WTC11 (cell line): ENCODE results near the gene CASKIN1. TPM values are rescaled to one million over a fixed set of nuclear protein-coding genes. Genes with fewer than 3 reads are reported as not detected.
A peak's percentile ranks its signal among the peaks of the same experiment; 100 is the strongest.

Experiments used
- JAZF1 ChIP-seq: fragments of 250-450 bp; sonication (Bioruptor Pico); IDR thresholded peaks from 2 replicates; pipeline ENCODE4 v1.9.0; 2021; ENCODE audit warnings: moderate library complexity, mild to moderate bottlenecking, inconsistent platforms
- JUN ChIP-seq: sonication (generic); formaldehyde crosslinking; IDR thresholded peaks from 2 replicates; pipeline ENCODE4 v1.8.0; 2023; ENCODE audit warnings: mild to moderate bottlenecking, missing genetic modification reagents
- KAT7 ChIP-seq: sonication (generic); formaldehyde crosslinking; IDR thresholded peaks from 2 replicates; pipeline ENCODE4 v1.8.1; 2023; ENCODE audit warnings: missing genetic modification reagents, mild to moderate bottlenecking, borderline replicate concordance
- NR3C1 ChIP-seq: sonication (generic); formaldehyde crosslinking; conservative IDR thresholded peaks from 2 replicates; pipeline ENCODE4 v1.8.1; 2023; ENCODE audit warnings: low read depth, mild to moderate bottlenecking, missing genetic modification reagents
- RELA ChIP-seq: sonication (generic); formaldehyde crosslinking; IDR thresholded peaks from 2 replicates; pipeline ENCODE4 v1.8.1; 2022; ENCODE audit warnings: missing genetic modification reagents, mild to moderate bottlenecking, borderline replicate concordance
- SMAD3 ChIP-seq: sonication (generic); formaldehyde crosslinking; IDR thresholded peaks from 2 replicates; pipeline ENCODE4 v1.8.0; 2022; ENCODE audit warnings: missing genetic modification reagents, mild to moderate bottlenecking, borderline replicate concordance
- TEAD4 ChIP-seq: sonication (generic); formaldehyde crosslinking; IDR thresholded peaks from 2 replicates; pipeline ENCODE4 v1.8.0; 2022; ENCODE audit warnings: mild to moderate bottlenecking, missing genetic modification reagents
- ZNF317 ChIP-seq: sonication (generic); formaldehyde crosslinking; IDR thresholded peaks from 2 replicates; pipeline ENCODE4 v1.8.1; 2023; ENCODE audit warnings: low read depth, mild to moderate bottlenecking, moderate library complexity, missing genetic modification reagents, borderline replicate concordance
- total RNA-seq: library from RNA; stranded (reverse); gene quantifications from 3 replicates; pipeline ENCODE4 v1.2.3, GENCODE V29; 2021
- TF ChIP-seq, protein P1 (sequence below): fragments of 250-450 bp; sonication (Bioruptor Pico); IDR thresholded peaks from 2 replicates; pipeline ENCODE4 v1.9.0; 2021; ENCODE audit warnings: mild to moderate bottlenecking
- TF ChIP-seq, protein P2 (sequence below): sonication (generic); formaldehyde crosslinking; IDR thresholded peaks from 2 replicates; pipeline ENCODE4 v1.8.1; 2023; ENCODE audit warnings: mild to moderate bottlenecking, missing genetic modification reagents, borderline replicate concordance
- TF ChIP-seq, protein P3 (sequence below): sonication (generic); formaldehyde crosslinking; IDR thresholded peaks from 2 replicates; pipeline ENCODE4 v1.8.0; 2022; ENCODE audit warnings: missing genetic modification reagents
- TF ChIP-seq, protein P4 (sequence below): sonication (generic); formaldehyde crosslinking; IDR thresholded peaks from 2 replicates; pipeline ENCODE4 v1.8.1; 2023; ENCODE audit warnings: mild to moderate bottlenecking, missing genetic modification reagents
- TF ChIP-seq, protein P5 (sequence below): sonication (generic); formaldehyde crosslinking; IDR thresholded peaks from 2 replicates; pipeline ENCODE4 v1.8.0; 2022; ENCODE audit warnings: mild to moderate bottlenecking, missing genetic modification reagents
- TF ChIP-seq, protein P6 (sequence below): fragments of 250-450 bp; sonication (Bioruptor Pico); IDR thresholded peaks from 2 replicates; pipeline ENCODE4 v1.9.0; 2021; ENCODE audit warnings: moderate library complexity, mild to moderate bottlenecking, inconsistent platforms, borderline replicate concordance
- TF ChIP-seq, protein P7 (sequence below): sonication (generic); formaldehyde crosslinking; IDR thresholded peaks from 2 replicates; pipeline ENCODE4 v1.8.0; 2022; ENCODE audit warnings: mild to moderate bottlenecking, missing genetic modification reagents
- TF ChIP-seq, protein P8 (sequence below): sonication (generic); formaldehyde crosslinking; IDR thresholded peaks from 2 replicates; pipeline ENCODE4 v1.8.1; 2022; ENCODE audit warnings: low read depth, missing genetic modification reagents, borderline replicate concordance
- TF ChIP-seq, protein P9 (sequence below): fragments of 250-450 bp; sonication (Bioruptor Pico); IDR thresholded peaks from 2 replicates; pipeline ENCODE4 v1.9.0; 2021; ENCODE audit warnings: mild to moderate bottlenecking
- TF ChIP-seq, protein P10 (sequence below): sonication (generic); formaldehyde crosslinking; IDR thresholded peaks from 2 replicates; pipeline ENCODE4 v1.8.1; 2022; ENCODE audit warnings: mild to moderate bottlenecking, moderate library complexity, missing genetic modification reagents

CASKIN1 gene
- total RNA-seq, 1 experiment from 2014 or later: 9.4 TPM

DNA sequence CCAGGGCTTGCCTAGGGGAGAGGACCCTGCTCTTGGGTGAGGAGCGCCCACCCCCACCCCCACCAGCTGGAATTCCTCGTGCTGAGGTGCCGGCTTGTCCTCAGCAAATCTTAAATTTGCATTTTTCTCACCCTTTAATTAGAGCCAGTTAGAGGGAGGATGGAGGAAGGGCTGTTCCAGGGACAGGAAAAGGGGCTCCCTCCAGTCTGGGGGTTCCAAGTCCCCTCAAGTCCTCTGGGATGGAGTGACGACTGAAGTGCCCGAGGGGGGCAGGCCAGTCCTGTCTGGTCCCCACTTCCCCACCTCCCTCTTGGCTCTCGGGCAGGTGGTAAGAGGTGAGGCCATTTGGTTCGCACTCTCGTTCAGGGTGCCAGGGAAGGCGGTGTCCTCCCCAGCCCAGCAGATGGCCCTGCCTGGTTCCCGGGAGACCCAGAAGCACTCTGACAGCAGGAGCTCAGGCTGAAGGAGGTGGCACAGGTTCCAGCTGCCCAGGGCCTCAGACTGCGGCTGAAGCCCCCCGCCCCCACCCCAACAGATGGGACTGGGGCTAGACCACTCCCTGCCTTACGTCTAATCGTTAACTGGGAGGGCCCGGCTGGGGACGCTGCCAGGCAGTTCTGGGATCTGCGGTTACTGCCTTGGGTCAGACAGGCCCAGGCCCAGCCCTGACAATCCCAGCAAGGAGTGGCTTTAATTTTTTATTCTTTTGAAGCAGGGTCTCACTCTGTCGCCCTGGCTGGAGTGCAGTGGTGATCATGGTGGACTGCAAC, 45.8 kb downstream of the CASKIN1 start (continued):
- TF ChIP-seq, protein P1, sequence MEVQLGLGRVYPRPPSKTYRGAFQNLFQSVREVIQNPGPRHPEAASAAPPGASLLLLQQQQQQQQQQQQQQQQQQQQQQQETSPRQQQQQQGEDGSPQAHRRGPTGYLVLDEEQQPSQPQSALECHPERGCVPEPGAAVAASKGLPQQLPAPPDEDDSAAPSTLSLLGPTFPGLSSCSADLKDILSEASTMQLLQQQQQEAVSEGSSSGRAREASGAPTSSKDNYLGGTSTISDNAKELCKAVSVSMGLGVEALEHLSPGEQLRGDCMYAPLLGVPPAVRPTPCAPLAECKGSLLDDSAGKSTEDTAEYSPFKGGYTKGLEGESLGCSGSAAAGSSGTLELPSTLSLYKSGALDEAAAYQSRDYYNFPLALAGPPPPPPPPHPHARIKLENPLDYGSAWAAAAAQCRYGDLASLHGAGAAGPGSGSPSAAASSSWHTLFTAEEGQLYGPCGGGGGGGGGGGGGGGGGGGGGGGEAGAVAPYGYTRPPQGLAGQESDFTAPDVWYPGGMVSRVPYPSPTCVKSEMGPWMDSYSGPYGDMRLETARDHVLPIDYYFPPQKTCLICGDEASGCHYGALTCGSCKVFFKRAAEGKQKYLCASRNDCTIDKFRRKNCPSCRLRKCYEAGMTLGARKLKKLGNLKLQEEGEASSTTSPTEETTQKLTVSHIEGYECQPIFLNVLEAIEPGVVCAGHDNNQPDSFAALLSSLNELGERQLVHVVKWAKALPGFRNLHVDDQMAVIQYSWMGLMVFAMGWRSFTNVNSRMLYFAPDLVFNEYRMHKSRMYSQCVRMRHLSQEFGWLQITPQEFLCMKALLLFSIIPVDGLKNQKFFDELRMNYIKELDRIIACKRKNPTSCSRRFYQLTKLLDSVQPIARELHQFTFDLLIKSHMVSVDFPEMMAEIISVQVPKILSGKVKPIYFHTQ (CRISPR knock-in tag): peak; percentile 62; the same call in 1 of the 2 replicates
- TF ChIP-seq, protein P2, sequence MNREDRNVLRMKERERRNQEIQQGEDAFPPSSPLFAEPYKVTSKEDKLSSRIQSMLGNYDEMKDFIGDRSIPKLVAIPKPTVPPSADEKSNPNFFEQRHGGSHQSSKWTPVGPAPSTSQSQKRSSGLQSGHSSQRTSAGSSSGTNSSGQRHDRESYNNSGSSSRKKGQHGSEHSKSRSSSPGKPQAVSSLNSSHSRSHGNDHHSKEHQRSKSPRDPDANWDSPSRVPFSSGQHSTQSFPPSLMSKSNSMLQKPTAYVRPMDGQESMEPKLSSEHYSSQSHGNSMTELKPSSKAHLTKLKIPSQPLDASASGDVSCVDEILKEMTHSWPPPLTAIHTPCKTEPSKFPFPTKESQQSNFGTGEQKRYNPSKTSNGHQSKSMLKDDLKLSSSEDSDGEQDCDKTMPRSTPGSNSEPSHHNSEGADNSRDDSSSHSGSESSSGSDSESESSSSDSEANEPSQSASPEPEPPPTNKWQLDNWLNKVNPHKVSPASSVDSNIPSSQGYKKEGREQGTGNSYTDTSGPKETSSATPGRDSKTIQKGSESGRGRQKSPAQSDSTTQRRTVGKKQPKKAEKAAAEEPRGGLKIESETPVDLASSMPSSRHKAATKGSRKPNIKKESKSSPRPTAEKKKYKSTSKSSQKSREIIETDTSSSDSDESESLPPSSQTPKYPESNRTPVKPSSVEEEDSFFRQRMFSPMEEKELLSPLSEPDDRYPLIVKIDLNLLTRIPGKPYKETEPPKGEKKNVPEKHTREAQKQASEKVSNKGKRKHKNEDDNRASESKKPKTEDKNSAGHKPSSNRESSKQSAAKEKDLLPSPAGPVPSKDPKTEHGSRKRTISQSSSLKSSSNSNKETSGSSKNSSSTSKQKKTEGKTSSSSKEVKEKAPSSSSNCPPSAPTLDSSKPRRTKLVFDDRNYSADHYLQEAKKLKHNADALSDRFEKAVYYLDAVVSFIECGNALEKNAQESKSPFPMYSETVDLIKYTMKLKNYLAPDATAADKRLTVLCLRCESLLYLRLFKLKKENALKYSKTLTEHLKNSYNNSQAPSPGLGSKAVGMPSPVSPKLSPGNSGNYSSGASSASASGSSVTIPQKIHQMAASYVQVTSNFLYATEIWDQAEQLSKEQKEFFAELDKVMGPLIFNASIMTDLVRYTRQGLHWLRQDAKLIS (CRISPR knock-in tag): peak; percentile 84; the same call in 1 of the 2 replicates
- TF ChIP-seq, protein P3, sequence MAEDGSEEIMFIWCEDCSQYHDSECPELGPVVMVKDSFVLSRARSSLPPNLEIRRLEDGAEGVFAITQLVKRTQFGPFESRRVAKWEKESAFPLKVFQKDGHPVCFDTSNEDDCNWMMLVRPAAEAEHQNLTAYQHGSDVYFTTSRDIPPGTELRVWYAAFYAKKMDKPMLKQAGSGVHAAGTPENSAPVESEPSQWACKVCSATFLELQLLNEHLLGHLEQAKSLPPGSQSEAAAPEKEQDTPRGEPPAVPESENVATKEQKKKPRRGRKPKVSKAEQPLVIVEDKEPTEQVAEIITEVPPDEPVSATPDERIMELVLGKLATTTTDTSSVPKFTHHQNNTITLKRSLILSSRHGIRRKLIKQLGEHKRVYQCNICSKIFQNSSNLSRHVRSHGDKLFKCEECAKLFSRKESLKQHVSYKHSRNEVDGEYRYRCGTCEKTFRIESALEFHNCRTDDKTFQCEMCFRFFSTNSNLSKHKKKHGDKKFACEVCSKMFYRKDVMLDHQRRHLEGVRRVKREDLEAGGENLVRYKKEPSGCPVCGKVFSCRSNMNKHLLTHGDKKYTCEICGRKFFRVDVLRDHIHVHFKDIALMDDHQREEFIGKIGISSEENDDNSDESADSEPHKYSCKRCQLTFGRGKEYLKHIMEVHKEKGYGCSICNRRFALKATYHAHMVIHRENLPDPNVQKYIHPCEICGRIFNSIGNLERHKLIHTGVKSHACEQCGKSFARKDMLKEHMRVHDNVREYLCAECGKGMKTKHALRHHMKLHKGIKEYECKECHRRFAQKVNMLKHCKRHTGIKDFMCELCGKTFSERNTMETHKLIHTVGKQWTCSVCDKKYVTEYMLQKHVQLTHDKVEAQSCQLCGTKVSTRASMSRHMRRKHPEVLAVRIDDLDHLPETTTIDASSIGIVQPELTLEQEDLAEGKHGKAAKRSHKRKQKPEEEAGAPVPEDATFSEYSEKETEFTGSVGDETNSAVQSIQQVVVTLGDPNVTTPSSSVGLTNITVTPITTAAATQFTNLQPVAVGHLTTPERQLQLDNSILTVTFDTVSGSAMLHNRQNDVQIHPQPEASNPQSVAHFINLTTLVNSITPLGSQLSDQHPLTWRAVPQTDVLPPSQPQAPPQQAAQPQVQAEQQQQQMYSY (CRISPR knock-in tag): no peak
- TF ChIP-seq JAZF1 (CRISPR knock-in tag) (no peak), ZNF317 (CRISPR knock-in tag) (no peak), JUN (peak; percentile 86), KAT7 (CRISPR knock-in tag) (0 out of 2 replicates have a peak, but pooled peaks have one; percentile 67), TEAD4 (no peak; the same call in 1 of the 2 replicates), RELA (no peak), SMAD3 (CRISPR knock-in tag) (0 out of 2 replicates have a peak, but pooled peaks have one; percentile 23), NR3C1 (CRISPR knock-in tag) (peak; percentile 80; the same call in 1 of the 2 replicates)
- TF ChIP-seq, protein P4, sequence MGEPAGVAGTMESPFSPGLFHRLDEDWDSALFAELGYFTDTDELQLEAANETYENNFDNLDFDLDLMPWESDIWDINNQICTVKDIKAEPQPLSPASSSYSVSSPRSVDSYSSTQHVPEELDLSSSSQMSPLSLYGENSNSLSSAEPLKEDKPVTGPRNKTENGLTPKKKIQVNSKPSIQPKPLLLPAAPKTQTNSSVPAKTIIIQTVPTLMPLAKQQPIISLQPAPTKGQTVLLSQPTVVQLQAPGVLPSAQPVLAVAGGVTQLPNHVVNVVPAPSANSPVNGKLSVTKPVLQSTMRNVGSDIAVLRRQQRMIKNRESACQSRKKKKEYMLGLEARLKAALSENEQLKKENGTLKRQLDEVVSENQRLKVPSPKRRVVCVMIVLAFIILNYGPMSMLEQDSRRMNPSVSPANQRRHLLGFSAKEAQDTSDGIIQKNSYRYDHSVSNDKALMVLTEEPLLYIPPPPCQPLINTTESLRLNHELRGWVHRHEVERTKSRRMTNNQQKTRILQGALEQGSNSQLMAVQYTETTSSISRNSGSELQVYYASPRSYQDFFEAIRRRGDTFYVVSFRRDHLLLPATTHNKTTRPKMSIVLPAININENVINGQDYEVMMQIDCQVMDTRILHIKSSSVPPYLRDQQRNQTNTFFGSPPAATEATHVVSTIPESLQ (CRISPR knock-in tag): no peak
- TF ChIP-seq, protein P5, sequence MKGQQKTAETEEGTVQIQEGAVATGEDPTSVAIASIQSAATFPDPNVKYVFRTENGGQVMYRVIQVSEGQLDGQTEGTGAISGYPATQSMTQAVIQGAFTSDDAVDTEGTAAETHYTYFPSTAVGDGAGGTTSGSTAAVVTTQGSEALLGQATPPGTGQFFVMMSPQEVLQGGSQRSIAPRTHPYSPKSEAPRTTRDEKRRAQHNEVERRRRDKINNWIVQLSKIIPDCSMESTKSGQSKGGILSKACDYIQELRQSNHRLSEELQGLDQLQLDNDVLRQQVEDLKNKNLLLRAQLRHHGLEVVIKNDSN (CRISPR knock-in tag): 0 out of 2 replicates have a peak, but pooled peaks have one; percentile 60
- TF ChIP-seq, protein P6, sequence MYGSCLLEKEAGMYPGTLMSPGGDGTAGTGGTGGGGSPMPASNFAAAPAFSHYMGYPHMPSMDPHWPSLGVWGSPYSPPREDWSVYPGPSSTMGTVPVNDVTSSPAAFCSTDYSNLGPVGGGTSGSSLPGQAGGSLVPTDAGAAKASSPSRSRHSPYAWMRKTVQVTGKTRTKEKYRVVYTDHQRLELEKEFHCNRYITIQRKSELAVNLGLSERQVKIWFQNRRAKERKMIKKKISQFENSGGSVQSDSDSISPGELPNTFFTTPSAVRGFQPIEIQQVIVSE (CRISPR knock-in tag): no peak
- TF ChIP-seq, protein P7, sequence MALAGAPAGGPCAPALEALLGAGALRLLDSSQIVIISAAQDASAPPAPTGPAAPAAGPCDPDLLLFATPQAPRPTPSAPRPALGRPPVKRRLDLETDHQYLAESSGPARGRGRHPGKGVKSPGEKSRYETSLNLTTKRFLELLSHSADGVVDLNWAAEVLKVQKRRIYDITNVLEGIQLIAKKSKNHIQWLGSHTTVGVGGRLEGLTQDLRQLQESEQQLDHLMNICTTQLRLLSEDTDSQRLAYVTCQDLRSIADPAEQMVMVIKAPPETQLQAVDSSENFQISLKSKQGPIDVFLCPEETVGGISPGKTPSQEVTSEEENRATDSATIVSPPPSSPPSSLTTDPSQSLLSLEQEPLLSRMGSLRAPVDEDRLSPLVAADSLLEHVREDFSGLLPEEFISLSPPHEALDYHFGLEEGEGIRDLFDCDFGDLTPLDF (CRISPR knock-in tag): no peak; the same call in 1 of the 2 replicates
- TF ChIP-seq, protein P8, sequence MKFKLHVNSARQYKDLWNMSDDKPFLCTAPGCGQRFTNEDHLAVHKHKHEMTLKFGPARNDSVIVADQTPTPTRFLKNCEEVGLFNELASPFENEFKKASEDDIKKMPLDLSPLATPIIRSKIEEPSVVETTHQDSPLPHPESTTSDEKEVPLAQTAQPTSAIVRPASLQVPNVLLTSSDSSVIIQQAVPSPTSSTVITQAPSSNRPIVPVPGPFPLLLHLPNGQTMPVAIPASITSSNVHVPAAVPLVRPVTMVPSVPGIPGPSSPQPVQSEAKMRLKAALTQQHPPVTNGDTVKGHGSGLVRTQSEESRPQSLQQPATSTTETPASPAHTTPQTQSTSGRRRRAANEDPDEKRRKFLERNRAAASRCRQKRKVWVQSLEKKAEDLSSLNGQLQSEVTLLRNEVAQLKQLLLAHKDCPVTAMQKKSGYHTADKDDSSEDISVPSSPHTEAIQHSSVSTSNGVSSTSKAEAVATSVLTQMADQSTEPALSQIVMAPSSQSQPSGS: no peak
- TF ChIP-seq, protein P9, sequence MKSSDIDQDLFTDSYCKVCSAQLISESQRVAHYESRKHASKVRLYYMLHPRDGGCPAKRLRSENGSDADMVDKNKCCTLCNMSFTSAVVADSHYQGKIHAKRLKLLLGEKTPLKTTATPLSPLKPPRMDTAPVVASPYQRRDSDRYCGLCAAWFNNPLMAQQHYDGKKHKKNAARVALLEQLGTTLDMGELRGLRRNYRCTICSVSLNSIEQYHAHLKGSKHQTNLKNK: no peak
- TF ChIP-seq, protein P10, sequence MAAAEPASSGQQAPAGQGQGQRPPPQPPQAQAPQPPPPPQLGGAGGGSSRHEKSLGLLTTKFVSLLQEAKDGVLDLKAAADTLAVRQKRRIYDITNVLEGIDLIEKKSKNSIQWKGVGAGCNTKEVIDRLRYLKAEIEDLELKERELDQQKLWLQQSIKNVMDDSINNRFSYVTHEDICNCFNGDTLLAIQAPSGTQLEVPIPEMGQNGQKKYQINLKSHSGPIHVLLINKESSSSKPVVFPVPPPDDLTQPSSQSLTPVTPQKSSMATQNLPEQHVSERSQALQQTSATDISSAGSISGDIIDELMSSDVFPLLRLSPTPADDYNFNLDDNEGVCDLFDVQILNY (CRISPR knock-in tag): no peak
